HG02840 (cell line): ENCODE data around the gene ANAPC16.
"Not testable (repeated sequence)": the region's sequence is repeated elsewhere in the genome, so short reads cannot be mapped to it uniquely, and the experiment has no call there.

Experiments
- ATAC-seq: cut with Tn5 transposase; IDR thresholded peaks from one replicate; pipeline ENCODE4 v1.9.1; 2021; ENCODE audit warnings: mild to moderate bottlenecking, moderate library complexity, moderate number of reproducible peaks; ENCODE audit not compliant: unreplicated experiment, low FRiP score

Gene ANAPC16

DNA sequence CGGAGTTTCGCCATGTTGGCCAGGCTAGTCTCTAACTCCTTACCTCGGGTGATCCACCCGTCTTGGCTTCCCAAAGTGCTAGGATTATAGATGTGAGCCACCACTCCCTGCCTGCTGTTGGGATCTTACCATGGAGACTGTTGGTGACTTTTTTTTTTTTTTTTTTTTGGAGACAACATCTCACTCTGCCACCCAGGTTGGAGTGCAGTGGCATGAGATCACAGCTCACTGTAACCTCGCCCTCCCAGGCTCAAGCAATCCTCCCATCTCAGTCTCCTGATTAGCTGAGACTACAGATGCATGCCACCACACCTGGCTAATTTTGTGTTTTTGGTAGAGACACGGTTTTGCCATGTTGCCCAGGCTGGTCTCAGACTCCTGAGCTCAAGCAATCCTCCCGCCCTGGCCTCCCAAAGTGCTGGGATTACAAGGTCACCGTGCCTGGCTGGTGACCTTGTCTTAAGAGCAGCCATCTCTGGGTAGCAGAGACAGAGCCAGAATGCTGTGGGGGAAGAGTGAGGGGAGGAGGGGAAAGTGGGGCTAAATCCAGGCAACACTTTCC lies 26.0 kb downstream of the ANAPC16 start:
- ATAC-seq: no peak

DNA sequence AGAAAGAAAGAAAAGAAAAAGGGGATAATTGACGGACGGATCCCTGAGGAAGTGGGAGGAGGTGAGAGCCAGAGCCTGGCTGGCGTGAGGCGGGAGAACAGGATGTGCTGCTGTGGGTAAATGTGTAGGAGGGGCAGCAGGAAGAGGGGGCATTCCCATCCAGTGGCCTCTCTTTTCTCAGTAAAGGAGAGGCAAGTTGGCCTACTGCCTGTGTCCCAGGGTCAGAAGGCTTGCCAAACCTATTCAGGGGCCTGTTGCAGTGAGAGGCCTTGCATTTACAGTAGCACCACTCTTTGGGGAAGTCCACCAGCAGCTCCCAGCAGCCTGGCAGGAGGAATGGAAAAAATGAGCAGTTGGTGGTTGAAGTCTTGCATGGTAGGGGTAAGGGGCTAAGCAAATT lies 26.9 kb downstream of the ANAPC16 start:
- ATAC-seq: no peak

DNA sequence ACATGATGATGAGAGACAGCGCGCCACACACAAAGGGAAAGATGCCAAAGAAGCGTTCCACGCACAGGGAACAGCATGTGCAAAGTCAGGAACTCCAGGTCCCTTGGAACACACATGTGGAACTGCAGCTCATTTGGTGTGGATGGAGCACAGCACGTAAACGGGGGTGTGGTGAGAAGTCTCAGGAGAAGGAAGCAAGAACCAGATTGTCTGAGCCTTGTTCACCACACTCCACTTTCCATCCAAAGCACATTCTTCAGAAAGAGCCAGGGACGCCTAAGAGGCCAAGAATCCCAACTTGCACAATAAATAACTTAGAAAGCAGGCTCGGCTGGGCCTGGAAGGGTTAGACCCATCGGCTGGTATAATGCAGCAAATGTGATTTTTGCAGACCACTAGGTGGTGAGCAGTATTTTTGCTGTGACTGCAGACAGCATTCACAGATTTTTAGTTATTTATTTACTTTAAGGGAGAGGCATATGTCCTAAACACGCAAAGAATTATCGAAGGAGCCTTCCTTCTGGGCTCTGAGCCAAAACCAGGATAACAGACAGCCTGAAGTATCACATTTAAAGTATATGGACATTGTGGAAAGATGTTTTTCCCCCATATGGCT lies 28.1 kb downstream of the ANAPC16 start:
- ATAC-seq: no peak

DNA sequence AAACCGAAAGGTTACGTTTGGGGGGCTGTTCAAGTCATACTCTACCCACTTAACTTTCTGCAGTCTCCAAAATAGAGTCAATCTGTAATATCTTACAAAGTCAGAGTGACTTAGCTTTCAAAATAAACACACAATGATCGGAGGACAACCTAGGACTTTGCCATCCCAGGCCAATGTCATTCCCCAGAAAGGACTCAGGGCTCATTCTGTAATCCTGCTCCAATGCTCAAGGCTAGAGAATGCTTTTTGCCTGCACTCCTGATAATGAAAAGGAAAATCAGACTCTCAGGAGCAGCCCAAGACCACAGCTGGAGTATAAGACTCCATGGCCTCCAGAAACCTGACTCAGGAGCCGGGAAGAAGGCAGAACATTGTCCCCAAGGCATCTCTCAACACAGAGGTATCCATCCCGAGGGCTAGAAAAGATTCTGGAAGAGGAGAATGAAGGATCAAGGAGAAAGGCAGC lies 28.8 kb downstream of the ANAPC16 start:
- no peak for ATAC-seq

DNA sequence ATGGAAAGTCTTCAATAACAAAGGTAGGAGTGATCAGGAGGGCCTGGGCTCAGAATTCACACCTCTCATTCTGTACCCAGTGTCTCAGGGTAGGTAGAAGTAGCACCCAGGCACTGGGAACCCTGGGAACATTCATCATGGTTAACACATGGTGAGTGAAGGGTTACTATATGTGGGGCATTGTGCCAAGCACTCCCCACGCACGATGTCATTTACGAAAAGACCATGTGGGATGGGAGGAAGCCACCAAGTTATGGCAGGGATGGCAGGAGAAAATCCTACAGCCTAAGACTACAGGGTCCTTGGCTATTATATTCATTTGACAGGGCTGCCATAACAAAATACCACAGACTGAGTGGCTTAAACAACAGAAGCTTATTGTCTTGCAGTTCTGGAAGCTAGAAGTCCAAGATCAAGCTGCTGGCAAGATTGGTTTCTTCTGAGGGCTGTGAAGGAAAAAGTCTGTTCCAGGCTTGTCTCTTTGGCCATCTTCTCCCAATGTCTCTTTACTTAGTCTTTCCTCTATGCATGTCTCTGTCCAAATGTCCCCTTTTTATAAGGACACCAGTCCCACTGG lies 30.2 kb downstream of the ANAPC16 start:
- ATAC-seq: no peak

DNA sequence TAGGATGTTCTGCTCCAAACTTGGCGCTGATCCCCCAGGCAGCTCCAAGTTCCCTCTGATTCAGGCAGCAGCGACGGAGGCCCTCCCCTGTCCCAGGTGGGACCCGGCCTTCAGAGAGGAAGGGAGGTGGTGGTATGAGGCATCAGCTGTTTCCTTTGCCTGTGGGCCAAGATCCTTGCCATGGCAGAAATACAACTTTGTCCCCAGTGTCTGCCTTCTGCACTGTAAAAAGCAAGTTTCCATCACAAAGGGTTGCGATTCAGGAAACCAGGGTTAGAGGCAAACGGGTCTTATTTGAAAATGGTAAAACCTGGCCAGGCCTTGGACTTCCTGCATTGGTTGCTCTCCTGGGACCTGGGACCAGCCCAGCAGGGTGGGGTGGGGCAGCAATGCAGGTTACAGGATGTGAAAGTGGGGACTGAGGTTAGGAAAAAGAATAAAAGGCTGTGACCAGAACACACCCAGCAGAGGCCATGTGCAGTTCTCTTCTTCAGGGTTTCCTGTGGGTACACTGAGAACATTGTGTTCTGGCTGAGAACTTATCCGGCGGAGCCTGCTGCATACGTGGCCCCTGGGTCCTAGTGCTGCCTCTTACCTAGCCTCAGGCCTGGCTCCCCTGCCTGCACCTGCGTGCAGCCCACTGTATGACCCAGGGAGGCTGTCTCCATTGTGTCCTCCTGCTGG lies 32.8 kb downstream of the ANAPC16 start:
- ATAC-seq: peak; percentile 78

DNA sequence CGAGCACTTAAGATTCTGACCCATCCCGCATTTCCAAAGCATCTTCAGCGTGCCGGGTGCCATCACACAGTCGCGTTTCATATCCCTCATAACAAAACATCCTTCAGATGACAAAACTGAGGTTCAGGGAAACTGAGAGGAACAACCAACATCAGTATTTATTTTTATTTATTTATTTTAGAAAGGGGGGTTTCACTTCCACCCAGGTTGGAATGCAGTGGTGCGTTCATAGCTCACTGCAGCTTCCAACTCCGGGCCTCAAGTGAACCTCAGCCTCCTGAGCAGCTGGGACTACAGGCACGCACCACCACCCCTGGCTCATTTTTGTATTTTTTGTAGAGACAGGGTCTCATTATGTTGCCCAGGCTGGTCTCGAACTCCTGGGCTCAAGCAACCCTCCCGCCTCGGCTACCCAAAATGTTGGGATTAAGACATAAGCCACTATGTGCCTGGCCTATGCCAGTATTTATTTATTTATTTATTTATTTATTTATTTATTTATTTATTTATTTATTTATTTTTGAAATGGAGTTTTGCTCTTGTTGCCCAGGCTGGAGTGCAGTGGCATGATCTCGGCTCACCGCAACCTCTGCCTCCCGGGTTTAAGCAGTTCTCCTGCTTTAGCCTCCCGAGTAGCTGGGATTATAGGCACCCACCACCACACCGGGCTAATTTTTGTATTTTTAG lies 33.5 kb downstream of the ANAPC16 start:
- ATAC-seq: not testable (repeated sequence)

DNA sequence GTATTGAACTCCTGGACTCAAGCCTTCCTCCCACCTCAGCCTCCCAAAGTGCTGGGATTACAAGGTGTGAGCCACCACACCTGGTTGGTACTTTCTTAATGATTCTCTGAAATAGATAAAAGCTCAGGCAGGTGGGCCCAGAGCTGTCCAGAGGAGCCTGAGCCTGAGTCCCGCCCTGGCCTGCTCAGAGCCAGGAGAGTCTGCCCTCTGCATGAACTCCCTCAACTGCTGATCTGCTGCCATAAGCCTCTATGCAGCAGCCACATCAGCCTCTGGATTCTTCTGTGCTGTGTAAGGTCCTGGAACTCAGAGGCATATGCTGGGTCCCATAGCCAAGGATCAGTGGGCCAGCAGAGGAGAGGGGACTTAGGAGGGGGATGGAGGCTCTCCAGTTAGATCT lies 34.9 kb downstream of the ANAPC16 start:
- ATAC-seq: no peak

DNA sequence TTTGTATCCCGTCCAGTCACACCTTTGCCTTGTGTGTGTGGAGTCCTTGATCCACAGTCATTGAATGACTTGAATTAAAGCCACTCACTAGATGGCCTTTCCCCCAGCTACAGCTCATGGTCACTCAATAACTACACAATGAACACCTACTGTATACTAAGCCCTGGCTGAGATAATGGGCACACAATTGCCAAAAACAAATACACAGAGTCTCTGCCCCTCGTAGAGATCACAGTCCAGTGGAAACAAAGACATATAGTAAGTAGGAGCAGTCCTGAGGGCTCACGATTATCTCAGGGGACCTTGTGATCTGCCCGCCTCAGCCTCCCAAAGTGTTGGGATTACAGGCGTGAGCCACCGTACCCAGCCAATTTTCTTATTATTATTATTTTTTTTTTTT lies 35.8 kb downstream of the ANAPC16 start:
- no peak for ATAC-seq

DNA sequence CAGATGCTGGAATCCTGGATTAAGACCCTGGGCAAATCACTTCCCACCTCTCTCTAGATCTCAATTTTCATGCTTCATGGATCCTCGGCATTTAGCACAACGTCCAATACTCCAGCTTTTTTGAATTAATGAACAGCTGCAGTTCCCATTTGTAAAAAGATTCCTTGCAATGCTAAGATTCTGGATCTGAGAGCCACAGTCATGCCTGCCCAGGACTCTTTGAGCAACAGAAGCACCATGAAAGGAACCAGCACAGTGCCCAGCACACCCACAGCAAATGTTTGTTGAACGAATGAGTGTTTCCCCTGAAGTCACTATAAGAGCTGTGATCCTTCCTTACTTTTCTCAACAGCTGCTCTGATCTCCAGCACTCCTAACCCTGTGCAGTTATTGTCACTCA lies 37.2 kb downstream of the ANAPC16 start:
- ATAC-seq: no peak

DNA sequence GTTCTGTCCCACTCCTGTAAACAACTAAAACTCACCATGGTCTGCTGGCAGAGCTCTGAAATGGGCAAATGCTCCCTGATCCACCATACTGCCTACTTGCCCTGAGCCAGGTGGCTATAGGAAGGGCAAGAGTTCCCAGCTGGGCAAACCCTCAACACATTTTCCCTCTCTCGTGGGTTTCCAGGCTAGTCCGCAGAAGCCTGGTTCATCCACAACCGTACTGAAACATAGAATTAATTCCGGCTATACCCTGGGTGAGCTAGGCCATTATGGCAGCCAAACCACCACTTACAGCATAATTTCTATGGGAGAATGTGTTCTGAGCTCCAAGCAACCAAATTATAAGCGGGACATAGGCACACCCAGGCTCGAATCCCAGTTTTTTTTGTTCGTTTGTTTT lies 37.8 kb downstream of the ANAPC16 start:
- no peak for ATAC-seq

DNA sequence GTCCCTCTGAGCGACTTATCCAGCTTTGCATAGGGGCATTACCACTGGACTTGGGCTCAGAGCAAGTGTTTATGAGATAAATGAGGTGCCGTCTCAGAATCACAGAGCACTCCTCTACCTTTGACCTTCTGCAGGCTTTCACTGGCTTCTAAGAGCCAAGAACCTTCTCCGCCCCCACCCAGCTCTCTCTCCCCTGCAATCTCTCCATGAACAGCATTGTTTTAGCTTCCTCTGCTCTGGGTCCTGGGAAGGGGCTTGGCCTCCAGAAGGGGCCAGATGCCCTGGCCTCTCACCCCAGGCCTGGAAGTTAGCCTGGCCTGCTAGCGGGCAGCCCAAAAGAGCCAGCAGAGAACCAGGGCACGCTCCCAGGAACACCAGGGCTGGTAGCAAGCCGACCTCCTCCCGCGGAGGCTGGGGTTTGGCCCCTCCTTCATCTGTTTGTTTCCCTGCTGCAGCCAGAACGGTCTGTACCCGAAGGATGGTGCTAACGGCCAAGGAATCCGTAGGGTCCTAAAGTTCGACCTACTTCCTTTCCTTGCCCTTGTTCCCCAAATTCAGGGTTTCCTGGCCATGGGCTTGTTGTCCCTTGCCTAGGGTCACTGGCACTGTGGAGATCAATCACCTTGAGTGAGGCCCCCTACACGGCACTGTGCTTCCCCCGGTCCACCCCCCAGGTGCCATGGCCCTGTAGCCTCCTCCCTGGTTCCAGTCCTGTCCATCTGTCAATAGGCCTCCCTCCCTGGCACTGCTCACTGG lies 39.2 kb downstream of the ANAPC16 start:
- no peak for ATAC-seq

DNA sequence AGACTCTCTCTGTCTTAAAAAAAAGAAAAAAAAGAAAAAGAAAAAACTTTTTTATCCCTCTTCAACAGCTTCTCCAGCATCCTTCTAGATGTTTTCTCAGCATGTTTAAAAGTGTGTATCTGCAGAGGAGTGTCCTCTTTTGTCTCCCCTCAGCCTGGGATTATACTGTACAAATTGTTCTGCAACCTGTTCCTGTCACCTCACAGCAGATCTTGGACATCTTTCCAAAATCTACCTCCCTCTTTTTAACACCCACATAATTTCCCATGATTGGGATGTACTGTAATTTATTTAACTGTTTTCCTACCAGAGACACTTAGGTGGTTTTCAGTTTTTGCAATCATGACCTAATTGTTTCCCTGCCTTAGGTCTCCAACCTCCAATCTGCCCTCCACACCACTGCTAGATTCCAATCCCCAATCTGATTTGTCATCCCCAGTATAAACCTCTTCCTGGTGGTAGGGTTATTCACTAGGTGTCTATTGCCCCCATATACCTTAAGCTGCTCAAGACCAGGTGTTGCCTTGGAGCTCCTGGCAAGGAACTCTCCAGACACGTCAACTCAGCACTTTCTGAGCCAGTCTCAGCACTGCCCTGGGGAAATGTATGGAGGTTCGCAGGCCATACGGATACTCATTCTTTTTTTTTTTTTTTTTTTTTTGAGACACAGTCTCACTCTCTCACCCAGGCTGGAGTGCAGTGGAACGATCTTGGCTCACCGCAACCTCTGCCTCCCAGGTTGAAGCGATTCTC lies 40.3 kb downstream of the ANAPC16 start:
- ATAC-seq: no peak

DNA sequence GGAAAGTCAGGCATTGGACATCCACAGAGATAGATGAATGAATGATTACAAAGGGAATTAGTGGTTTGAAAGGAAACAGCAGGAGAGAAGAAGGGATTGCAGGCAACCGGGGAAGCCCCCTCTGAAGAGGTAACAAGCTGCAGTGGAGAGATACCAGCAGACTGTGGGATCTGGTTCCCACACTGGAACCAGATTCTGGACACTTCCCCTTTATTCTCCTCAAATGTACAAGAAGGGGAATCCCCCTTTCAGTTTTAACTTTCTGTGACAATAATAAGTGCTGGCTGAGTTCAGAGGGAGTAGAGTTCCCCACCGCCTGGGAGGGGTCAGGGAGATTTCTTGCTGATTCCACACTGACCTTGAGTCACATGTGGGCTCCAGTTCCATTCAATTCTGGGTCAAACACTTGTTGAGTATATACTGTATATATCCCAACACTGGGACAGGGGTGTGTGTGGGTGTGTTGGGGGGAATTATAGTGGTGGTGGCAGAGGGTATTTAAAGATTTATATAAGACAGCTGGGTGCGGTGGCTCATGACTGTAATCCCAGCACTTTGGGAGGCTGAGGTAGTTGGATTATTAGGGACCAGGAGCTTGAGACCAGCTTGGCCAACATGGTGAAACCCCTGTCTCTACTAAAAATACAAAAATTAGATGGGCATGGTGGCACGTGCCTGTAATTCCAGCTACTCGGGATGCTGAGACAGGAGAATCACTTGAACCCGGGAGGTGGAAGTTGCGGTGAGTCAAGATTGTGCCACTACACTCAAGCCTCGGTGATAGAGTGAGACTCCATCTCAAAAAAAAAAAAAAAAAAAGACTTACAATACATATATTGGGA lies 41.5 kb downstream of the ANAPC16 start:
- no peak for ATAC-seq

DNA sequence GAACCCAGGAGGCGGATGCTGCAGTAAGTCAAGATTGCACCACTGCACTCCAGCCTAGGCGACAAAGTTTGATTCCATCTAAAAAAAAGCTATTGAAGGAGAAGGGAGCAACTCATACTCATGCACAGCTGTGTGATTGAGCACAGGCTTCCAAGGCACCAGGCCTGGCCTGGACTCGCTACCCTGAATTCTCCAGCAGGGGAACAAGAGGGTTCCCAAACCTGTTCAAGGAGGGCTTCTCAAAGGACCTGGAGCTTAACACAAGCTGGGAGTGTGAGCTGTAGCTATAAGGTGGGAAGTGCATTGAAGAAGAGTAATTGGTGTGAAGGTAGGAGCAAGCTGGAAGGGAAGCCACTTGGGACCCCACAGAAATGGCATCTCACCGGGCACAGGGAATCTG lies 42.8 kb downstream of the ANAPC16 start:
- no peak for ATAC-seq

DNA sequence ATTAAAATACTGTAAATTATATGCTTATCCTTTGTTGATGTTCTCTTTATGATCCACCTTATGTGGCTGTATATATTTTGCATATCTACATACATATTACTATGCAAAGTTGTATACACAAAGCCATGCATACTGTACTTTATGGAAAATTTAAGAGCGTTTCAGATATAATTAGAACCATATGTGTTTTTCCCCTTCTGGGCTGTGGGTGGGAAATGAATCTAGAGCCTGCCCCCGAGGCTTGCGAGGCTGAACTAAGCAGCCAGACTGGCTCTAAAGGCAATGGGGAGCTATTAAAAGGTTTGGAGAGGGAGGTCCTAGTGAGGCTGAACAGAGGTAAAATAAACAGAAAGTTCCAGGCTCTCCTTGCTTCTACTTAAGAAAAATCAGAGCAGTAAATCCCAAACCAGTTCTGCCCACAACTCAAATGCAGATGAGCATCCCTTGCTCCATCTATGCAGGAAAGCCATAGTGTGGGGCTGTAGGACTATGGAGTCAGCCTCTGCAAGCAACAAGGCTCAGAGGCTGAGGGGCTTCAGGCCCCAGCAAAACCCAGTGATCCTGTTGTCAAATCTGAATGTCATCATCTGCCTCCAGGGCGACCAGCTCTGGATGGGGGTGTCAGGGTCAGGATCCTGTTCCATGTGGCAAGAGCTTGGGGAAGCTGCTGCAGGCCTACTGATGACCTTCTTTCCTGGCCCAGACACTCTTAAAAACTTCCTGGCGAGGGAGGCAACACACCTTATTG lies 43.9 kb downstream of the ANAPC16 start:
- no peak for ATAC-seq

DNA sequence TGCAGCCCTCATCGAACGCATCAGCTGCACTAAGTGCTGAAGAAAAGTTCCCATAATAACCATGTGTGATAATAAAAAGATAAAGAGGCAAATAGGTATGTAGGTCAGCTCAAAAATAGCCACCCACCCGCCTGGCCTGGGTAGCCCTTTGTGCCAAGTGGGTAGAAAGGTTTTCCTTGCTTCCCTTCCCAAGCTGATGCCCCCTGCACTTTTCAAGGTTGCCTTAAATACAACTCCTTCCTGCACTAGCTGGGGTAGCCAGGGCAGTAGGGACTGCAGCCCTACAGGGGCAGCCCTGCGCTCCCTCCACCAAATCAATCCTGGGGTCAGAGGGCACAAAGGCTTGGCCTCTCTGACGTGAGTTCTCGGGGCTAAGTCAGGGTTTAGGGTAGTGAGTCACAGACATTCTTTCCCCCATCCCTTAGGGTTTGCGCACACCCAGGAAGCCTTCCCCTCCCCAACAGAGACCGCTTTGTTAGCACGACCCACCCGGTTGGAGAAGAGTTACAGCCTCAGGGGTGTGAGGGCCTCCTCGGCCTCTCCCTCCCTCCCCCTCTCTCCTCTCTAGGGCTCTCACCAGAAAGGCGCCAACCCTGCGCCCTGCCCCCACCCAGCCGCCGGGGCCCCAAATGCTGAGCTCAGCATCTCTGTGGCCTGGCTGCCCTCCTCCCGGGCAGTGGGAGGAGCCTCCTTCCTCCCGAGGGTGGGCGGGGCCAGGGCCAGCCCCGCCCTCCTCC lies 44.6 kb downstream of the ANAPC16 start:
- peak; percentile 50 for ATAC-seq
